ENCODE data around the gene RNF215. TPM values are rescaled to one million over a fixed set of nuclear protein-coding genes. Genes with fewer than 3 reads are reported as not detected.

Gene RNF215
- total and polyA plus RNA-seq, 10 of the 15 experiments (the other 5 are each of a cell fraction or from before 2014, with no cell fraction given) = 0.31 to 7.6 (median 3.0) TPM; not detected in 1

DNA sequence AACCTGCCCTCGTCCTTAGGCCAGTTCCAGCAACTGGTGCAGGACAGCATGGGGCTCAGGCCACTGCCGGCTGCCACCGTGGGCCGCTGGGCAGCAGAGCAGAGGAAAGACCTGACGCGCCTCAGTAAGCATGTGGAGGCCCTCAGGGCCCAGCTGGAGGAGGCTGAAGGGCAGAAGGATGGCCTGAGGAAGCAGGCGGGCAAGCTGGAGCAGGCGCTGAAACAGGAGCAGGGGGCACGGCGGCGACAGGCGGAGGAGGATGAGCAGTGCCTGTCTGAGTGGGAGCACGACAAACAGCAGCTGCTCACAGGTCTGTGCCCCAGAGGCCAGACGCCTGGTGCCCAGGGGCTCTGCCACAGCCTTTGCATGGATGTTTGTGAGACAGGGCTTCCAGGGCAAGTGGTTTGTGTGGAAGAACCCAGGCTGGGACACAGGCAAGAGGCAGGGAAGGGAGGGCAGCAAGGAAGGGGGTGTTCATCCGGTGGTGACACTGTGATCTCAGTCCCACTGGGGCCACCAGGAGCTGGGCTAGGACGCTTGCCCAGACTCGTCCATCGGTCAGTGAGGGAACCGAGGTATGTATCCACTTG, 16.5 kb downstream of the RNF215 start:
- no peak overlapping the region for H2AFZ ChIP-seq (ENCODE audit: control insufficient read depth, low read depth, low read length)
- ChIA-PET SMC1A (ENCODE audit: uncharacterized antibody, unreplicated experiment) (no interaction called here), CTCF (no interaction called here), RAD21 (ENCODE audit: unreplicated experiment) (no interaction called here), POLR2A (no interaction called here)
- no peak for TF ChIP-seq TBL1XR1 (IDR thresholded peaks at IDR 0.05; ENCODE audit: low read depth, low read length)
- TF ChIP-seq RAD51 (IDR thresholded peaks at IDR 0.05) = no peak
- H3K4me3 ChIP-seq = no peak overlapping the region
- intact Hi-C loops (cut with micrococcal nuclease; ENCODE audit: unreplicated experiment) = no loop called here
- no peaks in the 10 kb centered on the region for H3K9me3 ChIP-seq (replicated peaks; ENCODE audit: control insufficient read depth, insufficient read depth, low read length)
- DNase-seq (ENCODE audit: low read depth, low spot score) (no peak), ATAC-seq (no peak), FAIRE-seq (no peak)
- no peak overlapping the region for H3K27ac ChIP-seq (ENCODE audit: control insufficient read depth, insufficient read depth)
- no peaks in the 10 kb centered on the region for H3K4me1 ChIP-seq (ENCODE audit: control insufficient read depth, insufficient read depth, low read length)
- no peaks in the 10 kb centered on the region for H4K20me1 ChIP-seq (ENCODE audit: control insufficient read depth, insufficient read depth)
- in situ Hi-C loops (cut with MboI) = no loop called here
- no TSS peak for BruUV-seq (replicated peaks)
- H3K27me3 ChIP-seq (replicated peaks in 1 of 2; ENCODE audit: control insufficient read depth in 2 of 2, insufficient read depth in 2 of 2, low read length in 1 of 2) = no peaks in the 10 kb centered on the region
- no peak overlapping the region for H3K9ac ChIP-seq (ENCODE audit: control insufficient read depth, insufficient read depth, low read length)
- no peaks in the 10 kb centered on the region for H3K79me2 ChIP-seq (ENCODE audit: control insufficient read depth, insufficient read depth, low read length)
- WGBS (ENCODE audit: insufficient coverage, insufficient replicate concordance, low lambda C conversion rate, missing lambda C conversion rate) = 65% methylated on average over 19 of the region's 19 CpGs
- H3K36me3 ChIP-seq (ENCODE audit: control insufficient read depth in 2 of 2, insufficient read depth in 2 of 2, low read length in 1 of 2) = no peaks in the 10 kb centered on the region
- H3K4me2 ChIP-seq (ENCODE audit: control insufficient read depth, insufficient read depth) = no peak overlapping the region

- H3K36me3 ChIP-seq (ENCODE audit: control insufficient read depth in 2 of 2, insufficient read depth in 2 of 2, low read length in 1 of 2) = no peaks in the 10 kb centered on the region
- no peak overlapping the region for H3K4me2 ChIP-seq (ENCODE audit: control insufficient read depth, insufficient read depth)
- DNase-seq (ENCODE audit: low read depth, low spot score) = no peak
- POLR2A ChIA-PET = no interaction called here
- H3K27ac ChIP-seq (ENCODE audit: control insufficient read depth, insufficient read depth) = no peak overlapping the region
- no peaks in the 10 kb centered on the region for H3K9me3 ChIP-seq (replicated peaks; ENCODE audit: control insufficient read depth, insufficient read depth, low read length)
- no peaks in the 10 kb centered on the region for H3K79me2 ChIP-seq (ENCODE audit: control insufficient read depth, insufficient read depth, low read length)
- no peak overlapping the region for H3K4me3 ChIP-seq
- in situ Hi-C loops (cut with MboI) (no loop called here), intact Hi-C loops (cut with micrococcal nuclease; ENCODE audit: unreplicated experiment) (no loop called here)
- SMC1A ChIA-PET (ENCODE audit: uncharacterized antibody, unreplicated experiment) = interaction anchor here (0.9 to 1.2 kb wide), 3 partner anchors 27 to 80 kb away, joined by 3 to 4 read pairs (median 3); no protein-coding TSS in a partner anchor
- no peak for ATAC-seq
- H3K27me3 ChIP-seq (replicated peaks in 1 of 2; ENCODE audit: control insufficient read depth in 2 of 2, insufficient read depth in 2 of 2, low read length in 1 of 2) = no peaks in the 10 kb centered on the region
- H4K20me1 ChIP-seq (ENCODE audit: control insufficient read depth, insufficient read depth) = no peaks in the 10 kb centered on the region
- 68% methylated on average over 8 of the region's 9 CpGs for WGBS (ENCODE audit: insufficient coverage, insufficient replicate concordance, low lambda C conversion rate, missing lambda C conversion rate)
- no peak overlapping the region for H2AFZ ChIP-seq (ENCODE audit: control insufficient read depth, low read depth, low read length)
- FAIRE-seq = no peak
- no TSS peak for BruUV-seq (replicated peaks)
- no peak overlapping the region for H3K9ac ChIP-seq (ENCODE audit: control insufficient read depth, insufficient read depth, low read length)
- H3K4me1 ChIP-seq (ENCODE audit: control insufficient read depth, insufficient read depth, low read length) = no peaks in the 10 kb centered on the region
- CTCF ChIA-PET = interaction anchor here (0.6 to 3.5 kb wide), 5 partner anchors 46 to 260 kb away, joined by 3 to 15 read pairs (median 4); no protein-coding TSS in a partner anchor
- RAD21 ChIA-PET (ENCODE audit: unreplicated experiment) = interaction anchor here (0.8 to 1.2 kb wide), 2 partner anchors 12 to 19 kb away, joined by 3 to 4 read pairs; partner anchors contain the start of genes CCDC157, RNF215 and SF3A1
- TF ChIP-seq RBBP5 (conservative IDR thresholded peaks at IDR 0.05) = no peak
- TF ChIP-seq USF2 (IDR thresholded peaks at IDR 0.05; ENCODE audit: borderline replicate concordance, low read depth, low read length) = no peak
- no peak for TF ChIP-seq HDAC6 (IDR thresholded peaks at IDR 0.05; ENCODE audit: unreplicated experiment)
- no peak for TF ChIP-seq E4F1 (IDR thresholded peaks at IDR 0.05; ENCODE audit: borderline replicate concordance, partially characterized antibody)
- no peak for TF ChIP-seq ZNF622 (IDR thresholded peaks at IDR 0.05)
- no peak for TF ChIP-seq ZNF24 (IDR thresholded peaks at IDR 0.05)
- TF ChIP-seq, protein P1, sequence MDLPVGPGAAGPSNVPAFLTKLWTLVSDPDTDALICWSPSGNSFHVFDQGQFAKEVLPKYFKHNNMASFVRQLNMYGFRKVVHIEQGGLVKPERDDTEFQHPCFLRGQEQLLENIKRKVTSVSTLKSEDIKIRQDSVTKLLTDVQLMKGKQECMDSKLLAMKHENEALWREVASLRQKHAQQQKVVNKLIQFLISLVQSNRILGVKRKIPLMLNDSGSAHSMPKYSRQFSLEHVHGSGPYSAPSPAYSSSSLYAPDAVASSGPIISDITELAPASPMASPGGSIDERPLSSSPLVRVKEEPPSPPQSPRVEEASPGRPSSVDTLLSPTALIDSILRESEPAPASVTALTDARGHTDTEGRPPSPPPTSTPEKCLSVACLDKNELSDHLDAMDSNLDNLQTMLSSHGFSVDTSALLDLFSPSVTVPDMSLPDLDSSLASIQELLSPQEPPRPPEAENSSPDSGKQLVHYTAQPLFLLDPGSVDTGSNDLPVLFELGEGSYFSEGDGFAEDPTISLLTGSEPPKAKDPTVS (IDR thresholded peaks at IDR 0.05; ENCODE audit: low read depth, low read length) = no peak
- no peak for TF ChIP-seq NFXL1 (IDR thresholded peaks at IDR 0.05; ENCODE audit: borderline replicate concordance)
- no peak for TF ChIP-seq ZZZ3 (IDR thresholded peaks at IDR 0.05; ENCODE audit: control insufficient read depth, insufficient read length, low read depth)
These were observed 18.8 kb downstream of the RNF215 start for GRCh38 chr22:30368420-30368819.

All from GM12878 (cell line).